ENCODE data around the gene ZNF749. TPM values are rescaled to one million over a fixed set of nuclear protein-coding genes. Genes with fewer than 3 reads are reported as not detected.
"Not testable (repeated sequence)": the region's sequence is repeated elsewhere in the genome, so short reads cannot be mapped to it uniquely, and the experiment has no call there.

Gene ZNF749
- total RNA-seq, 4 donors from 2014 or later, result 3.3 to 18.0 (median 7.6) TPM

DNA sequence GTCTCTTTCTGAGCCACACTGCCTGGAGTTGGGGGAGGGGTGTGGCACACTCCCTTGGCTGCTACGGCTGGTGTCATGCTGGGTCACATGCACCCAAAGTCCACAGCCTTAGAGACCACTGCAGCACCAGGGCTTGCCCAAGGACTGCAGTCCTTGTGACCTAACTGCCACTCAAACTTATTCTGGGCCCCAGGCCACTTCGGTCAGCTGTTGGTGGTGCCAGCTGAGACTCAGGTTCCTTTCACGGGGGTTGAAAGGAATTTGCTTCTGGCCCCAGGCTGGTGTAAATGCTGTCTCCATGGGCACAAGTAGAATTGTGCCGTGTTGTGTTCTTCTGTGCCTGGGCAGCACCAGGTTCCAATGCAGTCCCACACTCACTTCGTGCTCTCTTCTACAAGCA, 31.4 kb downstream of the ZNF749 start:
- TF ChIP-seq, protein P1, sequence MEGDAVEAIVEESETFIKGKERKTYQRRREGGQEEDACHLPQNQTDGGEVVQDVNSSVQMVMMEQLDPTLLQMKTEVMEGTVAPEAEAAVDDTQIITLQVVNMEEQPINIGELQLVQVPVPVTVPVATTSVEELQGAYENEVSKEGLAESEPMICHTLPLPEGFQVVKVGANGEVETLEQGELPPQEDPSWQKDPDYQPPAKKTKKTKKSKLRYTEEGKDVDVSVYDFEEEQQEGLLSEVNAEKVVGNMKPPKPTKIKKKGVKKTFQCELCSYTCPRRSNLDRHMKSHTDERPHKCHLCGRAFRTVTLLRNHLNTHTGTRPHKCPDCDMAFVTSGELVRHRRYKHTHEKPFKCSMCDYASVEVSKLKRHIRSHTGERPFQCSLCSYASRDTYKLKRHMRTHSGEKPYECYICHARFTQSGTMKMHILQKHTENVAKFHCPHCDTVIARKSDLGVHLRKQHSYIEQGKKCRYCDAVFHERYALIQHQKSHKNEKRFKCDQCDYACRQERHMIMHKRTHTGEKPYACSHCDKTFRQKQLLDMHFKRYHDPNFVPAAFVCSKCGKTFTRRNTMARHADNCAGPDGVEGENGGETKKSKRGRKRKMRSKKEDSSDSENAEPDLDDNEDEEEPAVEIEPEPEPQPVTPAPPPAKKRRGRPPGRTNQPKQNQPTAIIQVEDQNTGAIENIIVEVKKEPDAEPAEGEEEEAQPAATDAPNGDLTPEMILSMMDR (IDR thresholded peaks at IDR 0.05), result no peak
- ATAC-seq (ENCODE audit: low FRiP score) (no peak), DNase-seq (ENCODE audit: low spot score) (no peak)

DNA sequence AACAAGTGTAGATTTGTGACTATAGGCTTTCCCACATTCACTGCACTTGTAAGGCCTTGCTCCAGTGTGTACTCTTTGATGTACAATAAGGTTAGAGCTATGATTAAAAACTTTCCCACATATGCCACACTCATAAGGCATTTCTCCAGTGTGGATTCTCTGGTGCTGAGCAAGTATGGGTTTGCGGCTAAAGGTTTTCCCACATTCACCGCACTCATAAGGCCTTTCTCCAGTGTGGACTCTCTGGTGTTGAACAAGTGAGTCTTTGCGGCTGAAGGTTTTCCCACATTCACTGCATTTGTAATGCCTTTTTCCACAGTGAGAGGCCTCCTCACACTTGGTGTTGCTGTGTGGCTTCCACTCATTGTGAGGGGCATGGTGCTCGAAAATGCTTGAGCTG, 38.5 kb downstream of the ZNF749 start:
- ATAC-seq (ENCODE audit: low FRiP score), result no peak
- TF ChIP-seq, protein P1 (IDR thresholded peaks at IDR 0.05), result no peak
- DNase-seq (ENCODE audit: low spot score), result no peak

DNA sequence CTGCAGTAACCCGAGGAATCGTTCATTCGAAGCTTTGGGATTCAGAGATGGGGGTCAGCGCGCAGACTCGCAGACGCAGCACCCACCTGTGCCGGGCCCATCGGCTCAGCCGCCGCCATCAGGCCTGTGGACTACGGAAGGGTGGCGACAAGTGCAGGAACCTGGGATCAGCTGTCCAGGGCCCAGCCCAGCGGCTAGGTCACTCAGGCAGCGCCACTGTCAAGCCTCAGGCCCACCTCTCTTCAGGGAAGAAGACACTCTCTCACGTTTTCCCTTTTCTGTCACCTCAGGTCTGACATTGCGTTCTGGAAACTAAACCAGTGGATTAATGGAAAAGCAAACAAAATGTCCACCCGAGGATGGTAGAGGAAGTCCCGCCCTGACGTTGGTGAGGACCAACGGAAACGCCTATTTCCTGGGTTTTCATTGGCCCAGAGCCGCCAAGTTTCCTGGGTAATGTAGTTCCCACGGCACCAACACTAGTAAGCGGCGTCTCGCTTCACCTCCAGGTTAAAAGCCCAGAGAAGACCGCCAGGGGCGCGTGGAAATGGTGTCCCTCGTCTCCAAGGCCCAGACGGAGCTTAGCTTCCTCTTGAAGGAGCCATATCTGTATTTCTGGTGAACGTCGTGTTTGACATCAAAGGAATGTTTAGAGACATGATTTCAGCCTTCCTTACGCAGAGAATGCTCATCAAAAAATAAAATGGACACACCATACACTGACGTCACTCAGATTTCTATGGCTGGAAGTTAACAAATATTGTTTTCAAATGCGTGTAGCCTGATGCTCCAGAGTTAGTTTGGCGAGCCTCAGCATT, 42.3 kb downstream of the ZNF749 start, which contains the start of gene ZNF772:
ZNF772 (minus strand) TSS at position 376 of the 818 bp plus-strand sequence; CDS start at position 119, 257 bp downstream.
- TF ChIP-seq, protein P1 (IDR thresholded peaks at IDR 0.05), result peak in 1 of 3 donors; percentile 12
- ATAC-seq (ENCODE audit: low FRiP score), result peak; percentile 95
- DNase-seq (ENCODE audit: low spot score), result peak; percentile 77

DNA sequence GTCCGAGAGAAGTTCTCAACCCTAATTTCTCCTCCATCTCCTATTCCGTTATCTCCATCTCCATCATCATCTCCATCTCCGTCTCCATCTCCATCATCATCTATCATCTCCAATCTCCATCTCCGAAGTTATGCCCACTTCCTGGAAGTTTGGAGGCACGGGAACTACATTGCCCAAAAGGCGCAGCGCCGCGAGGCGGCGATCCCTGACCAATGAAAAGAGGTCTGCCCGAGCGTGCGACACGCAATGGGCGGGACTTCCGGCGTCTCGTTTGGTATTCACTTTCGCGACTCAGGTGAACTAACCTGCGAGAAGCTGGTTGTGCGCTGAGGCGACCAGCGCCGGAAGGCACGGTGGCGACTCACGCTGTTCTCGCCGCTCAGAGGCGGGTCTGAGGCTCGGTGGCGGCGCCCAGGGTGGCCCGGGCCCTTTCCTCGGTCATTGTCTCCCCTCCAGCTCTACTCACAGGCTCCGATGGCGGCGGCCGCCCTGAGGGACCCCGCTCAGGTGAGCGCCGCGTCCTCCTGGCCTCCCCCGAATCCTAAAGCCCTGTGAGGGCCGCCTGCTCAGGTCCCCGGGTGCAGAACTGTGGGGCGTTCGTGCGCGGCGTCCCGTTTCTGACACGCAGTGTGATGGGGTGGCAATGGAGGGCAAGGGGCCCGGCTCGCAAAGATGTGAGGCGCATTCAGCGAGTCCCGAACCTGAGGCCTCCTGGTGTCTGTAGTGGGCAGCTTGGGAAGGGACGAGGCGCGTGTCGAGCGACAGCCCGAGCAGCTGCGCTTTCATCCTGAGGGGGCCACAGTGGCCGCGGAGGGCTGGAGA, 52.6 kb downstream of the ZNF749 start, which contains the start of gene ZNF419:
ZNF419 (plus strand) TSS at position 274 of the 822 bp plus-strand sequence; CDS start at position 475, 201 bp downstream.
- ATAC-seq (ENCODE audit: low FRiP score) (peak; percentile 89), DNase-seq (ENCODE audit: low spot score) (peak; percentile 79)

DNA sequence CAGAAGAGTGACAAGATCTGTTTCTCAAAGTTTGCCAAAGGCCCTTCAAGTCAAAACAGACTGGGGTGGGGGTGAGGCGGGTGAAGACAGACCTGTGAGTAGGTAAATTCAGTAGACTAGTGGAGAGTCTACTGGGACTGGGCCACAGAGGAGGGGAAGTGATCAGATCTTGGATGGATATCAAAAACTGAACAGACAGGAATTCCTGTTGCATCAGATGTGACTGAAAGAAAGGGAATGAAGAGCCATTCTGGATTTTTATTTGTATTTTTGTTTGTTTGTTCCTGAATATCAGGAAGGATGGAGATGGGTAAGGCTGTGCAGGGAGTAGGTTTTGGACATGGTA, 53.1 kb downstream of the ZNF749 start:
- not testable (repeated sequence) for DNase-seq (ENCODE audit: low spot score)
- ATAC-seq (ENCODE audit: low FRiP score), result peak; percentile 27

Small RNA genes lying within 50 kb of the gene (small RNA-seq; reads per million reads assigned to genes)
- not detected for gene VN1R107P

Other genes starting within 250 kb of the ZNF749 start
- gene ZNF264, start 243.8 kb upstream of the ZNF749 start, total RNA-seq, result 10 to 100 TPM; 21.9 to 47.9 (median 35.7) TPM
- 1 to 10 TPM in 2 of 4 donors, under 1 TPM in 1, not detected in 1; 0.69 to 2.2 (median 1.7) TPM for gene AURKC, start 204.3 kb upstream of the ZNF749 start, total RNA-seq
- gene ZNF805, start 194.7 kb upstream of the ZNF749 start, total RNA-seq, result 10 to 100 TPM; 14.8 to 21.6 (median 19.4) TPM
- gene ZNF460, start 154.8 kb upstream of the ZNF749 start, total RNA-seq, result 100 to 1,000 TPM in 2 of 4 donors, 10 to 100 TPM in 2; 46.5 to 163 (median 104) TPM
- gene ZNF543, start 114.9 kb upstream of the ZNF749 start, total RNA-seq, result 1 to 10 TPM; 5.6 to 8.4 (median 7.3) TPM
- 10 to 100 TPM in 1 of 4 donors, 1 to 10 TPM in 3; 4.6 to 11.0 (median 7.3) TPM for gene ZNF304, start 84.1 kb upstream of the ZNF749 start, total RNA-seq
- 10 to 100 TPM; 15.3 to 22.9 (median 16.9) TPM for gene TRAPPC2B, start 71.8 kb upstream of the ZNF749 start, total RNA-seq
- 1 to 10 TPM; 1.9 to 2.6 (median 2.6) TPM for gene ZNF547, start 71.8 kb upstream of the ZNF749 start, total RNA-seq
- 10 to 100 TPM; 11.7 to 35.9 (median 22.7) TPM for gene ZNF548, start 45.5 kb upstream of the ZNF749 start, total RNA-seq
- gene ZNF17, start 24.2 kb upstream of the ZNF749 start, total RNA-seq, result 10 to 100 TPM in 2 of 4 donors, 1 to 10 TPM in 2; 5.8 to 12.5 (median 9.3) TPM
- under 1 TPM in 3 of 4 donors, not detected in 1; 0.19 to 0.48 (median 0.44) TPM for gene VN1R1, start 21.8 kb downstream of the ZNF749 start, total RNA-seq
- 10 to 100 TPM in 1 of 4 donors, 1 to 10 TPM in 3; 4.5 to 17.2 (median 8.6) TPM for gene ZNF772, start 42.2 kb downstream of the ZNF749 start, total RNA-seq
- gene ZNF419, start 52.4 kb downstream of the ZNF749 start, total RNA-seq, result 10 to 100 TPM in 3 of 4 donors, 1 to 10 TPM in 1; 5.8 to 14.8 (median 12.5) TPM
- 10 to 100 TPM in 2 of 4 donors, 1 to 10 TPM in 2; 5.7 to 15.5 (median 9.6) TPM for gene ZNF773, start 64.6 kb downstream of the ZNF749 start, total RNA-seq
- gene ZNF549, start 92.0 kb downstream of the ZNF749 start, total RNA-seq, result 1 to 10 TPM; 2.4 to 6.6 (median 4.9) TPM
- gene ZNF550, start 124.5 kb downstream of the ZNF749 start, total RNA-seq, result 1 to 10 TPM; 3.7 to 8.8 (median 6.9) TPM
- 1 to 10 TPM; 2.0 to 6.0 (median 3.7) TPM for gene ZNF416, start 143.6 kb downstream of the ZNF749 start, total RNA-seq
- 1 to 10 TPM; 1.3 to 3.5 (median 2.5) TPM for gene ZIK1, start 148.8 kb downstream of the ZNF749 start, total RNA-seq
- gene ZNF530, start 164.6 kb downstream of the ZNF749 start, total RNA-seq, result 1 to 10 TPM in 3 of 4 donors, under 1 TPM in 1; 0.65 to 3.6 (median 3.0) TPM
- gene ZNF134, start 178.9 kb downstream of the ZNF749 start, total RNA-seq, result 10 to 100 TPM in 3 of 4 donors, 1 to 10 TPM in 1; 9.6 to 25.1 (median 13.8) TPM
- 10 to 100 TPM in 1 of 4 donors, 1 to 10 TPM in 3; 5.3 to 15.0 (median 9.2) TPM for gene ZNF211, start 197.8 kb downstream of the ZNF749 start, total RNA-seq
- gene ZSCAN4, start 233.6 kb downstream of the ZNF749 start, total RNA-seq, result not detected
- 10 to 100 TPM in 1 of 4 donors, 1 to 10 TPM in 3; 7.3 to 22.2 (median 8.1) TPM for gene ZNF551, start 246.7 kb downstream of the ZNF749 start, total RNA-seq